SU-DHL-6 (cell line): ENCODE measurements around the gene VPS13D.

ENCODE experiments used
- H2AFZ ChIP-seq: fragments of 200-600 bp; sonication (generic); 2 replicates; pipeline ENCODE4 v1.6.1; 2014; ENCODE audit warnings: low read depth, mild to moderate bottlenecking, moderate library complexity, mixed read lengths, antibody characterized with exemption, low read length; ENCODE audit not compliant: severe bottlenecking
- H3F3A ChIP-seq: fragments of 200-600 bp; shearing (Covaris generic); 2 replicates; pipeline ENCODE4 v1.6.0; 2016; ENCODE audit warnings: antibody characterized with exemption, mild to moderate bottlenecking; ENCODE audit not compliant: insufficient read depth
- H3K27ac ChIP-seq: fragments of 200-600 bp; sonication (generic); 2 replicates; pipeline ENCODE4 v1.5.1; 2016; ENCODE audit warnings: low read depth, mild to moderate bottlenecking, low read length, moderate library complexity, mixed read lengths
- H3K27me3 ChIP-seq: fragments of 200-600 bp; sonication (generic), shearing (Covaris generic); 2 replicates; pipeline ENCODE4 v1.6.0; 2014; ENCODE audit warnings: mild to moderate bottlenecking, low read length
- H3K36me3 ChIP-seq: fragments of 200-600 bp; sonication (generic); 2 replicates; pipeline ENCODE4 v1.6.1; 2014; ENCODE audit warnings: mild to moderate bottlenecking, low read length, mixed read lengths
- H3K4me2 ChIP-seq: fragments of 300-600, 200-600 bp; shearing (Covaris generic), sonication (generic); 2 replicates; pipeline ENCODE4 v1.6.0; 2014; ENCODE audit warnings: low read length, low read depth, mild to moderate bottlenecking; ENCODE audit not compliant: poor library complexity, severe bottlenecking
- H3K4me3 ChIP-seq: fragments of 200-600 bp; sonication (generic); 2 replicates; pipeline ENCODE4 v1.5.1; 2014; ENCODE audit warnings: antibody characterized with exemption, low read length, mild to moderate bottlenecking, mixed read lengths; ENCODE audit not compliant: insufficient read depth, poor library complexity, severe bottlenecking
- H3K79me2 ChIP-seq: fragments of 200-600 bp; sonication (generic); 2 replicates; pipeline ENCODE4 v1.6.1; 2014; ENCODE audit warnings: mild to moderate bottlenecking, low read length, moderate library complexity; ENCODE audit not compliant: insufficient read depth
- H3K9ac ChIP-seq: fragments of 200-600 bp; sonication (generic); 2 replicates; pipeline ENCODE4 v1.7.0; 2014; ENCODE audit warnings: mild to moderate bottlenecking, low read length
- H3K9me2 ChIP-seq: fragments of 200-600 bp; sonication (generic); replicated peaks from 2 replicates; pipeline ENCODE4 v1.6.1; 2014; ENCODE audit warnings: low read length; ENCODE audit not compliant: insufficient read depth
- H3K9me3 ChIP-seq: fragments of 200-600 bp; sonication (generic); 2 replicates; pipeline ENCODE4 v1.6.1; 2014; ENCODE audit warnings: low read length, mixed read lengths; ENCODE audit not compliant: insufficient read depth
- H4K20me1 ChIP-seq: fragments of 200-600 bp; sonication (generic); 2 replicates; pipeline ENCODE4 v1.6.1; 2014; ENCODE audit warnings: low read depth, mild to moderate bottlenecking, antibody characterized with exemption, low read length, moderate library complexity, mixed read lengths
- CTCF ChIP-seq: fragments of 200-600 bp; sonication (generic); IDR thresholded peaks from one replicate; pipeline ENCODE4 v1.5.1; 2017; ENCODE audit warnings: antibody characterized with exemption, mild to moderate bottlenecking, low read length, moderate library complexity; ENCODE audit not compliant: insufficient read depth, poor library complexity, severe bottlenecking
- EZH2phosphoT487 ChIP-seq: fragments of 200-600 bp; sonication (generic), shearing (Covaris generic); conservative IDR thresholded peaks from 2 replicates; pipeline ENCODE4 v1.6.1; 2018; ENCODE audit warnings: mild to moderate bottlenecking, antibody characterized with exemption, low read length, moderate library complexity, mixed read lengths

Gene VPS13D

DNA sequence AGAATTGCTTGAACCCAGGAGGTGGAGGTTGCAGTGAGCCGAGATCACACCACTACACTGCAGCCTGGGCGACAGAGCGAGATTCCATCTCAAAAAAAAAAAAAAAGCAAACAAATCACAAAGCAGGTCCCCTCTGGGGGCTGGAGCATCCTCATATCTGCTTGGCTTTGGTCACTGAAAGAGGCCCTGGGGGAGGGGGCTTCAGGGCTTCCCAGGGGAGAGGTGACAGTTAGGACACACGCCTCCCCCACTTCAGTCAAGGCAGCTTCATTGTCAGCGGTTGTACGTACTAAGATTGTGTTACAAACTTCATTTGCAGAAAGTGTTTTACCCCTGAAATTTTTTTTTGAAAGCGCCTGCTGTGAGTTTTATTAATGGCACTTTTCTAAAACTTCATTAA is 257.7 kb downstream of the VPS13D start:
- no peaks in the 10 kb centered on the region for H3F3A ChIP-seq
- H3K9me2 ChIP-seq = no peaks in the 10 kb centered on the region
- H3K79me2 ChIP-seq = no peaks in the 10 kb centered on the region
- TF ChIP-seq EZH2phosphoT487 (no peak), CTCF (no peak)
- H3K27ac ChIP-seq = no peak overlapping the region
- H4K20me1 ChIP-seq = no peaks in the 10 kb centered on the region
- no peaks in the 10 kb centered on the region for H3K9me3 ChIP-seq
- no peak overlapping the region for H3K4me2 ChIP-seq
- H3K27me3 ChIP-seq = no peaks in the 10 kb centered on the region
- no peak overlapping the region for H3K9ac ChIP-seq
- H3K4me3 ChIP-seq = no peak overlapping the region
- H2AFZ ChIP-seq = no peak overlapping the region
- H3K36me3 ChIP-seq = no peaks in the 10 kb centered on the region

DNA sequence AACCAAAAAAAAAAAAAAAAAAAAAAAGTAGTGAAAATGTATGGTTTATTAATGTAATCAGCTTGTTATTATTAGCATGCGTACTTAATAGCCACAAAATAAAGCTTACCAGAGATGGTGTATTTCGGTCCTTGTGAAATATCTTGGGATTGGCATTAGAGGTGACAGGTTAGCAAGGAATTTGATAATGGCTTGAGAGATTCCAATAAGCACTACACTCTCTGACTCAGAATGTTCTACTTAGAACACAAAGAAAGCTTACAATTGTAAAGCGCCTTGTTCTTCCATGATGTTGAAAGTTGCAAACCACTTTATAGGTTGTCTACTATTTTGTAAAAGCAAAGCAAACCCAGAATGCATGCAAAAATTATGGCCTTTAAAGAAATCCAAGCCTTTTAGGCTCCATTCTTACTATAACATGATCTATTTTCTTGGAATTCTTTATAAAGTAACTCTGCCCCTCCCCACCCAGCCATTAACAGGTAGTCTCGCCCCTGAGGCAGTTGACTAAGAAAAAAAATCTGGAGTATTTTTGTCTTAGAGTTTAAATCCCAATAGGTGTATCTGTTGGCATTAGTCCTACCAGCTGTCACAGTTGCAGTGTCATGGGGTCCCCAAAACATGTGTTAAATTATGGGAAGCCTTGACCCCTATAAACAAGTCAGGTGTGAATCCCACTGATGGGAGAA is 259.0 kb downstream of the VPS13D start:
- Histone ChIP-seq H3F3A (no peaks in the 10 kb centered on the region), H3K4me2 (no peak overlapping the region), H3K9me3 (no peaks in the 10 kb centered on the region), H3K36me3 (no peaks in the 10 kb centered on the region), H3K9ac (no peak overlapping the region), H2AFZ (no peak overlapping the region), H3K27me3 (no peaks in the 10 kb centered on the region), H4K20me1 (no peaks in the 10 kb centered on the region), H3K79me2 (no peaks in the 10 kb centered on the region), H3K9me2 (no peaks in the 10 kb centered on the region), H3K27ac (no peak overlapping the region), H3K4me3 (no peak overlapping the region)
- no peak for TF ChIP-seq CTCF
- no peak for TF ChIP-seq EZH2phosphoT487

DNA sequence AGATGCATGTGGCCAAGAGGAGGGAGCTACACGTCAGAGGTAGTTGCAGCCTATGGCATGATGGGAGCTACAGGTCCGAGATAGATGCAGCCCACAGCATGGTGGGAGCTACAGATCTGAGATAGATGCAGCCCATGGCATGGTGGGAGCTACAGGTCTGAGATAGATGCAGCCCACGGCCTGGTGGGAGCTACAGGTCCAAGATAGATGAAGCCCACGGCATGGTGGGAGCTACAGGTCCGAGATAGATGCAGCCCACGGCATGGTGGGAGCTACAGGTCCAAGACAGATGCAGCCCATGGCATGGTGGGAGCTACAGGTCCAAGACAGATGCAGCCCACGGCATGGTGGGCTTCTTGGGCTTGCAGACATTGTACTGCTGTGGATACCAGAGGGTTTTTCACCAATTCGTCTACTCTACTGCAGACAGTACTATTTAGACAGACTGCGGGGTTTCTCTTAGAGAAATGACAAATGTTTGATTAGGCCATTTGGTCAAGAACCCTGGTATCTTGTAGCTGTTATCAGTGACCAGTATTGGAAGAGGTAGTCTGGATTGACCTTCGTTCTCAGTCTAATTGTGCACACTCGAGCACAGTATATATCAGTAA is 260.8 kb downstream of the VPS13D start:
- Histone ChIP-seq H4K20me1 (no peaks in the 10 kb centered on the region), H3K4me3 (no peak overlapping the region), H3K9ac (no peak overlapping the region), H3K9me3 (no peaks in the 10 kb centered on the region), H3K9me2 (no peaks in the 10 kb centered on the region), H2AFZ (no peak overlapping the region), H3K4me2 (no peak overlapping the region), H3K79me2 (no peaks in the 10 kb centered on the region), H3K27ac (no peak overlapping the region), H3K27me3 (no peaks in the 10 kb centered on the region), H3K36me3 (no peaks in the 10 kb centered on the region), H3F3A (no peaks in the 10 kb centered on the region)
- TF ChIP-seq CTCF = no peak
- TF ChIP-seq EZH2phosphoT487 = no peak
